Astrocyte (in vitro differentiated cells and primary cell): ENCODE data around the gene HPD. TPM values are rescaled to one million over a fixed set of nuclear protein-coding genes. Genes with fewer than 3 reads are reported as not detected.

ENCODE experiments used
- DNase-seq: peaks from one replicate; pipeline ENCODE4 v3.0.0-alpha.2; 2010; ENCODE audit warnings: low read depth
- FAIRE-seq: peaks from 2 replicates; lab custom pipeline; 2011; peaks lifted over from hg19 to GRCh38; lab: Jason Lieb, UNC
- H2AFZ ChIP-seq: 2 replicates; pipeline ENCODE4 v1.6.0; 2012; ENCODE audit warnings: low read depth, low read length, inconsistent platforms
- H3K27ac ChIP-seq: 2 replicates; pipeline ENCODE4 v1.5.1; 2011; ENCODE audit warnings: low read depth, low read length, inconsistent platforms
- H3K27me3 ChIP-seq: 2 replicates; pipeline ENCODE4 v1.6.0; 2011; ENCODE audit warnings: low read length, inconsistent platforms; ENCODE audit not compliant: insufficient read depth
- H3K36me3 ChIP-seq: 2 replicates; pipeline ENCODE4 v1.5.1; 2011; ENCODE audit warnings: low read length, inconsistent platforms; ENCODE audit not compliant: insufficient read depth
- H3K4me1 ChIP-seq: 2 replicates; pipeline ENCODE4 v1.5.1; 2011; ENCODE audit warnings: low read length, inconsistent platforms; ENCODE audit not compliant: insufficient read depth
- H3K4me2 ChIP-seq: 2 replicates; pipeline ENCODE4 v1.6.0; 2012; ENCODE audit warnings: low read length, inconsistent platforms
- H3K4me3 ChIP-seq: 2 replicates; pipeline ENCODE4 v1.5.1; 2011; ENCODE audit warnings: low read depth, mild to moderate bottlenecking, low read length, inconsistent platforms; ENCODE audit not compliant: insufficient read depth
- H3K79me2 ChIP-seq: 2 replicates; pipeline ENCODE4 v1.6.0; 2012; ENCODE audit warnings: mild to moderate bottlenecking, low read length, inconsistent platforms; ENCODE audit not compliant: insufficient read depth
- H3K9ac ChIP-seq: 2 replicates; pipeline ENCODE4 v1.6.0; 2012; ENCODE audit warnings: mild to moderate bottlenecking, low read length, inconsistent platforms
- H3K9me3 ChIP-seq: 2 replicates; pipeline ENCODE4 v1.5.1; 2012; ENCODE audit warnings: low read depth, mild to moderate bottlenecking, low read length, inconsistent platforms; ENCODE audit not compliant: insufficient read depth
- H4K20me1 ChIP-seq: 2 replicates; pipeline ENCODE4 v1.6.0; 2012; ENCODE audit warnings: low read length, inconsistent platforms; ENCODE audit not compliant: insufficient read depth
- H3K27ac Mint-ChIP-seq: one replicate; pipeline ENCODE4 v1.8.0; 2021; ENCODE audit warnings: mild to moderate bottlenecking, mixed read lengths; ENCODE audit not compliant: unreplicated experiment
- H3K27me3 Mint-ChIP-seq: one replicate; pipeline ENCODE4 v1.8.0; 2021; ENCODE audit warnings: low read depth, mixed read lengths; ENCODE audit not compliant: unreplicated experiment
- H3K36me3 Mint-ChIP-seq: one replicate; pipeline ENCODE4 v1.8.0; 2021; ENCODE audit warnings: low read depth, mixed read lengths; ENCODE audit not compliant: unreplicated experiment
- H3K4me1 Mint-ChIP-seq: one replicate; pipeline ENCODE4 v1.8.0; 2021; ENCODE audit warnings: low read depth, mixed read lengths; ENCODE audit not compliant: unreplicated experiment
- H3K4me3 Mint-ChIP-seq: one replicate; pipeline ENCODE4 v1.8.0; 2021; ENCODE audit warnings: mild to moderate bottlenecking, moderate library complexity, mixed read lengths; ENCODE audit not compliant: unreplicated experiment
- H3K9me3 Mint-ChIP-seq: one replicate; pipeline ENCODE4 v1.8.0; 2021; ENCODE audit warnings: mild to moderate bottlenecking, mixed read lengths; ENCODE audit not compliant: unreplicated experiment
- EZH2 ChIP-seq: IDR thresholded peaks from 2 replicates; pipeline ENCODE4 v1.6.1; 2012; ENCODE audit warnings: mild to moderate bottlenecking, low read length, inconsistent platforms; ENCODE audit not compliant: insufficient read depth
- total RNA-seq: library from RNA; stranded (reverse); gene quantifications from 2 replicates; pipeline ENCODE4 v1.2.1, GENCODE V29; 2021
- TF ChIP-seq, protein P1 (sequence below): IDR thresholded peaks from 2 replicates; pipeline ENCODE4 v1.5.1; 2011; ENCODE audit warnings: low read depth, mild to moderate bottlenecking, inconsistent platforms, low read length, moderate library complexity; ENCODE audit not compliant: insufficient read depth

The HPD gene
- total RNA-seq, 1 donor from 2014 or later, result not detected

DNA sequence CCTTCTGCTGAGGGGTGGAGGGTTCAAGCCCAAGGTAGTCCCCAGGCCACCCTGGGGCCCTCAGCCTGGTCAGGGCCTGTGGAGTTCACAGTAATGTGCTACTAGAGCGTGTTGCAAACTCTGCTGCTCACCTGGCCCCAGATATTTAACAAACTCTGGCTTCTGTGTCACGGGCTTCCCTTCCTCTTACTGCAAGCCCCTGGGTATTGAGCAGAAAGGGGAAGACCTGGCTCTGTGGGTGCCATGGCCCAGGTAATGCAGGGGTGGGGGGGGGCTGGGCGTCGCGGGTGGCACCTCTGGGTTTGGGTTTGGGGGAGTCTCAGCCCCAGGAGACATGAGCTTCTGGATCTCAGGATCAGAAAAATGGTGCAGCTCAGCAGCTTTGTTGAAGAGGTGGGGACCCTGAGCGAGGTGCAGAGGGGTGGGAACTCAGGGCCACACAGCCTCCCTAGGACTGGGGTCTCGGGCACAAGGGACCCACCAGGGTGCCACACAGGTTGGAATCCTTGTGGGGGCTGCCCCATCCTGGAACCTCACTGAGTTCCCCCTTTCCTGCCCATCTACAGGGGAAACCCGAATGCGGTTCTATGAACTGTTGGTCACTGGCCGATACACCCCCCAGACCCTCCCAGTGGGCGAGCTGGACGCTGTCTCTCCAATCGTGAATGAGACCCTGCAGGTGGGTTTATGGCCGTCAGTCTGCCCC is 50.9 kb downstream of the HPD start:
- Mint-ChIP-seq H3K4me3 (no peak overlapping the region), H3K36me3 (peaks cover 14% of the 10 kb centered on the region), H3K4me1 (peaks cover 10% of the 10 kb centered on the region), H3K27me3 (no peaks in the 10 kb centered on the region), H3K27ac (no peak overlapping the region), H3K9me3 (no peaks in the 10 kb centered on the region)
- H4K20me1 ChIP-seq, result peaks cover 73% of the 10 kb centered on the region
- no peaks in the 10 kb centered on the region for H3K9me3 ChIP-seq
- H3K4me3 ChIP-seq, result no peak overlapping the region
- H2AFZ ChIP-seq, result no peak overlapping the region
- H3K27ac ChIP-seq, result no peak overlapping the region
- peaks cover 39% of the 10 kb centered on the region for H3K4me1 ChIP-seq
- no peak overlapping the region for H3K9ac ChIP-seq
- no peak for TF ChIP-seq EZH2
- TF ChIP-seq, protein P1, sequence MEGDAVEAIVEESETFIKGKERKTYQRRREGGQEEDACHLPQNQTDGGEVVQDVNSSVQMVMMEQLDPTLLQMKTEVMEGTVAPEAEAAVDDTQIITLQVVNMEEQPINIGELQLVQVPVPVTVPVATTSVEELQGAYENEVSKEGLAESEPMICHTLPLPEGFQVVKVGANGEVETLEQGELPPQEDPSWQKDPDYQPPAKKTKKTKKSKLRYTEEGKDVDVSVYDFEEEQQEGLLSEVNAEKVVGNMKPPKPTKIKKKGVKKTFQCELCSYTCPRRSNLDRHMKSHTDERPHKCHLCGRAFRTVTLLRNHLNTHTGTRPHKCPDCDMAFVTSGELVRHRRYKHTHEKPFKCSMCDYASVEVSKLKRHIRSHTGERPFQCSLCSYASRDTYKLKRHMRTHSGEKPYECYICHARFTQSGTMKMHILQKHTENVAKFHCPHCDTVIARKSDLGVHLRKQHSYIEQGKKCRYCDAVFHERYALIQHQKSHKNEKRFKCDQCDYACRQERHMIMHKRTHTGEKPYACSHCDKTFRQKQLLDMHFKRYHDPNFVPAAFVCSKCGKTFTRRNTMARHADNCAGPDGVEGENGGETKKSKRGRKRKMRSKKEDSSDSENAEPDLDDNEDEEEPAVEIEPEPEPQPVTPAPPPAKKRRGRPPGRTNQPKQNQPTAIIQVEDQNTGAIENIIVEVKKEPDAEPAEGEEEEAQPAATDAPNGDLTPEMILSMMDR, result no peak
- peak overlapping the region; percentile 91 for H3K4me2 ChIP-seq
- H3K36me3 ChIP-seq, result peaks cover 22% of the 10 kb centered on the region
- H3K27me3 ChIP-seq, result no peaks in the 10 kb centered on the region
- peaks cover 84% of the 10 kb centered on the region for H3K79me2 ChIP-seq
- FAIRE-seq (no peak), DNase-seq (no peak)

DNA sequence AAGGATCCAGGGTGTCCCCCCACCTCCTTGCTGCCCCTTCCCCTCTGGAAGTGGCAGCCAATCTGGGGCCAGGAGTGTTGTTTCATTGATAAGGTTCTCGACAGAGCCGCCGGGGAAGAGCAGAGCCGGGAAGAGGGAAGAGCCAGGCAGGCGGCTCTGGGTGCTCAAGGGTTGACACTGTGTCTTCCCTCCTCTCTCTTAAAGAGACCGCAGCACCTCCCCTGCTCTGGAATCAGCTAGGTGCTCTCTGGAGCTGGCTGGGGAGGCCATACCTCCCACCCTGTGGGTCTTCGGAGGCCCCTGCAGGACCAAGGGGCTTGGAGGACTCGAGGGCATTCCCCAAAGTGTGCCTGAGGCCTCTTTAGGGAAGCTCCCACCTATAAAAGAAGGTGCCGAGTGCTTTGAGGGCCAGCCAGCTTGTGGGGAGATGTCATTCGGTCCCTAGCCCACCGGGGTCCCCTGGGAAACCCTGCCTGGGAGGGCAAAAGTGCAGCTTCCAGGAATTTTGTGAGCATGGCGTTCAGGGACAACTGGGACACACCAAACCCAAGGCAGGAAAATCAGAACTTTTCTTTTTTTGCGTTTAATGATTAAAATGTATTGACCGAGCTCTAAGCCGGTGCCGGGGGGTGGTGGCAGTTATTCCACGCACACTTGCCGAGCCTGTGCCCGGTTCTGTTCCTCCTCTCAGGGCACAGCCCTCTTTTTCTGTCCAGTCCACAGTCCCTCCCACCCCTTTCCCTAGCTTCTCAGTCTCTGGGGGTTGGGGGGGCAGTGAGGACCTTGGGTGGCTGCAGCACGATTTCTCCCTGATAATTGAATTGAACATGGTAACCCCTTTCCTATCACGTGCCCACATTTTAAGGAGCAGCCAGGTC is 51.9 kb downstream of the HPD start:
- H3K9me3 ChIP-seq, result no peaks in the 10 kb centered on the region
- H3K4me2 ChIP-seq, result peak overlapping the region; percentile 91
- Mint-ChIP-seq H3K27ac (no peak overlapping the region), H3K27me3 (no peaks in the 10 kb centered on the region), H3K4me1 (peaks cover 10% of the 10 kb centered on the region), H3K9me3 (no peaks in the 10 kb centered on the region), H3K36me3 (peaks cover 14% of the 10 kb centered on the region), H3K4me3 (peak overlapping the region; percentile 95)
- H3K4me1 ChIP-seq, result peaks cover 41% of the 10 kb centered on the region
- H3K79me2 ChIP-seq, result peaks cover 83% of the 10 kb centered on the region
- H2AFZ ChIP-seq, result no peak overlapping the region
- peak overlapping the region; percentile 69 for H3K4me3 ChIP-seq
- peak overlapping the region; percentile 22 for H3K27ac ChIP-seq
- H3K36me3 ChIP-seq, result peaks cover 22% of the 10 kb centered on the region
- peaks cover 63% of the 10 kb centered on the region for H4K20me1 ChIP-seq
- no peak for FAIRE-seq
- H3K27me3 ChIP-seq, result no peaks in the 10 kb centered on the region
- TF ChIP-seq EZH2, result no peak
- TF ChIP-seq, protein P1, result no peak
- no peak for DNase-seq
- peak overlapping the region; percentile 100 for H3K9ac ChIP-seq
